Tibial artery (tissue), 4 donors: ENCODE results near the gene CYB5R3.
"Not testable (repeated sequence)": the region's sequence is repeated elsewhere in the genome, so short reads cannot be mapped to it uniquely, and the experiment has no call there.

Source experiments
- DNase-seq, 2 donors: peaks; one replicate each; pipeline ENCODE4 v3.0.0-alpha.2; 2019
- H3K27ac ChIP-seq, 2 donors: fragments of 200-600 bp; sonication (generic) in 1 of 2; 1 replicate in 1 of 2; 2 replicates in 1 of 2; pipeline ENCODE4 v1.5.1; 2018 to 2019; ENCODE audit warnings: mild to moderate bottlenecking in 1 of 2
- H3K27me3 ChIP-seq, 2 donors: fragments of 200-600 bp; sonication (generic) in 1 of 2; one replicate each; pipeline versions ENCODE4 v1.5.1 to v1.6.0; 2016 to 2019
- H3K36me3 ChIP-seq, 3 donors: fragments of 200-600 bp; sonication (generic) in 2 of 3; one replicate each; pipeline ENCODE4 v1.5.1; 2016 to 2019; ENCODE audit warnings: mild to moderate bottlenecking in 2 of 3
- H3K4me1 ChIP-seq, 4 donors: fragments of 200-600 bp; sonication (generic) in 2 of 4; 1 replicate in 3 of 4; 2 replicates in 1 of 4; pipeline ENCODE4 v1.5.1; 2016 to 2019
- H3K4me3 ChIP-seq, 2 donors: fragments of 200-600 bp; sonication (generic) in 1 of 2; 1 replicate in 1 of 2; 2 replicates in 1 of 2; pipeline ENCODE4 v1.5.1; 2018 to 2019; ENCODE audit warnings: mild to moderate bottlenecking in 2 of 2
- H3K9me3 ChIP-seq, 3 donors: fragments of 200-600 bp; sonication (generic) in 1 of 3; one replicate each; pipeline ENCODE4 v1.5.1; 2016 to 2019
- CTCF ChIP-seq, 2 experiments: fragments of 200-600 bp in 1 of 2; fragments of 450-650 bp in 1 of 2; IDR thresholded peaks; one replicate each; pipeline ENCODE4 v1.5.1; 2017 to 2019; ENCODE audit warnings: antibody characterized with exemption in 2 of 2, mild to moderate bottlenecking in 1 of 2, moderate library complexity in 1 of 2
- intact Hi-C: fragments of 100-400 bp; cut with DNase I; formaldehyde crosslinking; loops from one replicate; pipeline ENCODE4 v1.15.0; 2023; ENCODE audit warnings: low total_unique reads

Gene CYB5R3

GRCh38 chr22:42585096-42585495, 64.1 kb downstream of the CYB5R3 start:
- DNase-seq = no peak
- no peaks in the 10 kb centered on the region for H3K27me3 ChIP-seq
- TF ChIP-seq CTCF (IDR thresholded peaks at IDR 0.05) = no peak
- peaks cover 57 to 75% (median 61%) of the 10 kb centered on the region in 3 donors for H3K36me3 ChIP-seq
- H3K9me3 ChIP-seq = no peaks in the 10 kb centered on the region
- no peak overlapping the region for H3K27ac ChIP-seq
- H3K4me1 ChIP-seq = peaks cover 0 to 12% (median 9%) of the 10 kb centered on the region in 4 donors
- H3K4me3 ChIP-seq = no peak overlapping the region
- intact Hi-C loops = no loop called here

- no peaks in the 10 kb centered on the region for H3K9me3 ChIP-seq
- no peak overlapping the region for H3K27ac ChIP-seq
- peaks cover 0 to 12% (median 9%) of the 10 kb centered on the region in 4 donors for H3K4me1 ChIP-seq
- H3K4me3 ChIP-seq = no peak overlapping the region
- H3K36me3 ChIP-seq = peaks cover 51 to 75% (median 57%) of the 10 kb centered on the region in 3 donors
- TF ChIP-seq CTCF (IDR thresholded peaks at IDR 0.05) = no peak
- no peak for DNase-seq
- intact Hi-C loops = no loop called here
- no peaks in the 10 kb centered on the region for H3K27me3 ChIP-seq
Measured at GRCh38 chr22:42584364-42584940, 64.7 kb downstream of the CYB5R3 start.

GRCh38 chr22:42582987-42583386, 66.2 kb downstream of the CYB5R3 start:
- Histone ChIP-seq H3K4me1 (peaks cover 0 to 12% (median 9%) of the 10 kb centered on the region in 4 donors), H3K36me3 (peaks cover 38 to 75% (median 52%) of the 10 kb centered on the region in 3 donors), H3K27ac (no peak overlapping the region), H3K4me3 (no peak overlapping the region), H3K9me3 (no peaks in the 10 kb centered on the region), H3K27me3 (no peaks in the 10 kb centered on the region)
- no peak for TF ChIP-seq CTCF (IDR thresholded peaks at IDR 0.05)
- intact Hi-C loops = no loop called here
- DNase-seq = no peak

GRCh38 chr22:42581762-42582716, 67.2 kb downstream of the CYB5R3 start:
- peaks cover 0 to 12% (median 9%) of the 10 kb centered on the region in 4 donors for H3K4me1 ChIP-seq
- peak; percentile 75 to 85 for DNase-seq
- intact Hi-C loops = no loop called here
- no peak for TF ChIP-seq CTCF (IDR thresholded peaks at IDR 0.05)
- H3K27ac ChIP-seq = peak overlapping the region; percentile 61 to 67
- peak overlapping the region; percentile 78 to 89 for H3K4me3 ChIP-seq
- H3K9me3 ChIP-seq = no peaks in the 10 kb centered on the region
- peaks cover 28 to 75% (median 51%) of the 10 kb centered on the region in 3 donors for H3K36me3 ChIP-seq
- H3K27me3 ChIP-seq = no peaks in the 10 kb centered on the region

- H3K27me3 ChIP-seq, H3K9me3 ChIP-seq, DNase-seq, intact Hi-C loops: not testable (repeated sequence)
- H3K4me1 ChIP-seq = peaks cover 0 to 12% (median 9%) of the 10 kb centered on the region in 4 donors
- H3K27ac ChIP-seq = peak overlapping the region; percentile 61 to 67
- H3K4me3 ChIP-seq = peak overlapping the region; percentile 78 to 89
- H3K36me3 ChIP-seq = peaks cover 26 to 73% (median 46%) of the 10 kb centered on the region in 3 donors
Measured at GRCh38 chr22:42581194-42581761, 67.9 kb downstream of the CYB5R3 start.

- H3K27me3 ChIP-seq, H3K9me3 ChIP-seq, intact Hi-C loops, H3K27ac ChIP-seq, H3K4me3 ChIP-seq, DNase-seq: not testable (repeated sequence)
- Histone ChIP-seq H3K36me3 (peaks cover 13 to 69% (median 34%) of the 10 kb centered on the region in 3 donors), H3K4me1 (peaks cover 0 to 12% (median 9%) of the 10 kb centered on the region in 4 donors)
Measured at GRCh38 chr22:42580040-42580439, 69.2 kb downstream of the CYB5R3 start.
